Suprapubic skin (tissue), 3 donors: ENCODE results near the gene SLC51B.

Source experiments
- POLR2AphosphoS5 ChIP-seq, 3 donors: sonication (generic); formaldehyde crosslinking; IDR thresholded peaks; one replicate each; pipeline ENCODE4 v1.6.1; 2017; ENCODE audit warnings: antibody characterized with exemption in 3 of 3
- TF ChIP-seq, protein P1 (sequence below), 2 donors: fragments of 200-600 bp in 1 of 2; fragments of 450-650 bp in 1 of 2; sonication (generic) in 1 of 2; IDR thresholded peaks; one replicate each; pipeline ENCODE4 v1.5.1; 2016 to 2019; ENCODE audit warnings: antibody characterized with exemption in 2 of 2, mild to moderate bottlenecking in 1 of 2, moderate library complexity in 1 of 2

DNA sequence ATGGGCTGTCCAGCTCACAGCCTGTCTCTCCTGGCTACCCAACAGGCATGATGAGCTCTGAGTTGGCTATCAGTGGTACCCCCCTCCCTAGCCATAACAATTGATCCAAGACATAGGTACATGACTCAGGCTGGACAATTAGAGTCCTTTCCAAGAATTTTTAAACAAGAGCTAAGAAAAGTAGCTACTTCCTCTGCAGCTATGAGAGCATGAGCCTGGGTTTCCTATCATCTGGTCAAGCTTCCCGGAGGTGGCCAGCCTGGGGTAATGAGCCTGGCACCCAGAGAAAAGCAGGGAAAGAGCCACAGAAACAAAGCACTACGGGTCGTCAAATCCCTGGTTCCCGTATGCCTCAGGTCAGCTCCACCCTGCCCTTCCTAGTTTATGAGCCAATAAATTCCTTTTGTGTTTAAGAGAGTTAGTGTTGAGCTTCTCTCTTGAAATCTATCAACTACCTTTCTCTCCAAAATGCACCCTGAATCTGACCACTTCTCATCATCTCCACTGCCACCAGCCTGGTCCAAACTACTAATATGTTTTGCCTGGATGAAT is 2.3 kb upstream of the SLC51B start:
- TF ChIP-seq POLR2AphosphoS5 (IDR thresholded peaks at IDR 0.05): no peak
- TF ChIP-seq, protein P1, sequence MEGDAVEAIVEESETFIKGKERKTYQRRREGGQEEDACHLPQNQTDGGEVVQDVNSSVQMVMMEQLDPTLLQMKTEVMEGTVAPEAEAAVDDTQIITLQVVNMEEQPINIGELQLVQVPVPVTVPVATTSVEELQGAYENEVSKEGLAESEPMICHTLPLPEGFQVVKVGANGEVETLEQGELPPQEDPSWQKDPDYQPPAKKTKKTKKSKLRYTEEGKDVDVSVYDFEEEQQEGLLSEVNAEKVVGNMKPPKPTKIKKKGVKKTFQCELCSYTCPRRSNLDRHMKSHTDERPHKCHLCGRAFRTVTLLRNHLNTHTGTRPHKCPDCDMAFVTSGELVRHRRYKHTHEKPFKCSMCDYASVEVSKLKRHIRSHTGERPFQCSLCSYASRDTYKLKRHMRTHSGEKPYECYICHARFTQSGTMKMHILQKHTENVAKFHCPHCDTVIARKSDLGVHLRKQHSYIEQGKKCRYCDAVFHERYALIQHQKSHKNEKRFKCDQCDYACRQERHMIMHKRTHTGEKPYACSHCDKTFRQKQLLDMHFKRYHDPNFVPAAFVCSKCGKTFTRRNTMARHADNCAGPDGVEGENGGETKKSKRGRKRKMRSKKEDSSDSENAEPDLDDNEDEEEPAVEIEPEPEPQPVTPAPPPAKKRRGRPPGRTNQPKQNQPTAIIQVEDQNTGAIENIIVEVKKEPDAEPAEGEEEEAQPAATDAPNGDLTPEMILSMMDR (IDR thresholded peaks at IDR 0.05): no peak
